ENCODE data around the gene PGAM1. TPM values are rescaled to one million over a fixed set of nuclear protein-coding genes. Genes with fewer than 3 reads are reported as not detected.
"Not testable (repeated sequence)": the region's sequence is repeated elsewhere in the genome, so short reads cannot be mapped to it uniquely, and the experiment has no call there.

PGAM1 gene
- total and polyA plus RNA-seq, 7 donors = 36.2 to 186 (median 47.2) TPM

GRCh38 chr10:97468162-97468561 is 42.2 kb downstream of the PGAM1 start:
- no peak for DNase-seq
- Histone ChIP-seq H3K27ac (no peak overlapping the region), H3K27me3 (ENCODE audit: insufficient read depth in 3 of 3, low read length in 2 of 3) (no peaks in the 10 kb centered on the region), H3K4me3 (no peak overlapping the region), H3K9me3 (no peaks in the 10 kb centered on the region), H3K36me3 (ENCODE audit: insufficient read depth in 1 of 2, low read depth in 1 of 2) (peaks cover 32 to 97% of the 10 kb centered on the region in 2 donors), H3K4me1 (peaks cover 7% of the 10 kb centered on the region)
- no peak for TF ChIP-seq CTCF (IDR thresholded peaks at IDR 0.05)
- ATAC-seq = no peak
- 58 to 76% (median 60%) methylated on average over 3 of the region's 3 CpGs for WGBS, 3 donors
- intact Hi-C loops (cut with DNase I) = loop anchor here in 1 of 2 donors (5.0 kb wide), 2 partner anchors 84 to 144 kb away; no protein-coding TSS in a partner anchor

GRCh38 chr10:97468781-97469180 is 42.8 kb downstream of the PGAM1 start:
- H3K9me3 ChIP-seq; H3K27me3 ChIP-seq (ENCODE audit: insufficient read depth in 3 of 3, low read length in 2 of 3); H3K4me3 ChIP-seq; H3K4me1 ChIP-seq; ATAC-seq; DNase-seq; H3K27ac ChIP-seq: not testable (repeated sequence)
- H3K36me3 ChIP-seq (ENCODE audit: insufficient read depth in 1 of 2, low read depth in 1 of 2) = peaks cover 29 to 99% of the 10 kb centered on the region in 2 donors
- WGBS, 3 donors = 91 to 95% (median 92%) methylated on average over 12 of the region's 12 CpGs
- intact Hi-C loops (cut with DNase I) = loop anchor here in 1 of 2 donors (5.0 kb wide), 2 partner anchors 84 to 144 kb away; no protein-coding TSS in a partner anchor

GRCh38 chr10:97474918-97475317 is 48.9 kb downstream of the PGAM1 start:
- ATAC-seq (no peak), DNase-seq (no peak)
- no peaks in the 10 kb centered on the region for H3K4me1 ChIP-seq
- no peaks in the 10 kb centered on the region for H3K27me3 ChIP-seq (ENCODE audit: insufficient read depth in 3 of 3, low read length in 2 of 3)
- no peak overlapping the region for H3K4me3 ChIP-seq
- TF ChIP-seq CTCF (IDR thresholded peaks at IDR 0.05) = no peak
- no peaks in the 10 kb centered on the region for H3K9me3 ChIP-seq
- WGBS, 3 donors = 96 to 98% (median 98%) methylated on average over 4 of the region's 4 CpGs
- intact Hi-C loops (cut with DNase I) = no loop called here
- H3K27ac ChIP-seq = no peak overlapping the region
- H3K36me3 ChIP-seq (ENCODE audit: insufficient read depth in 1 of 2, low read depth in 1 of 2) = peaks cover 12 to 100% of the 10 kb centered on the region in 2 donors

- H3K9me3 ChIP-seq = no peaks in the 10 kb centered on the region
- H3K36me3 ChIP-seq (ENCODE audit: insufficient read depth in 1 of 2, low read depth in 1 of 2) = peaks cover 12 to 100% of the 10 kb centered on the region in 2 donors
- no peaks in the 10 kb centered on the region for H3K27me3 ChIP-seq (ENCODE audit: insufficient read depth in 3 of 3, low read length in 2 of 3)
- intact Hi-C loops (cut with DNase I) = no loop called here
- no peak for DNase-seq
- WGBS, 3 donors = 61 to 79% (median 68%) methylated on average over 2 of the region's 2 CpGs
- no peaks in the 10 kb centered on the region for H3K4me1 ChIP-seq
- peak; percentile 28 to 69 (median 42) for ATAC-seq
- no peak overlapping the region for H3K4me3 ChIP-seq
- H3K27ac ChIP-seq = no peak overlapping the region
- no peak for TF ChIP-seq CTCF (IDR thresholded peaks at IDR 0.05)
Measured at GRCh38 chr10:97475936-97476594, 50.1 kb downstream of the PGAM1 start.

- H3K4me3 ChIP-seq; H3K27ac ChIP-seq; DNase-seq; intact Hi-C loops (cut with DNase I); H3K4me1 ChIP-seq; ATAC-seq; H3K27me3 ChIP-seq (ENCODE audit: insufficient read depth in 3 of 3, low read length in 2 of 3); H3K9me3 ChIP-seq: not testable (repeated sequence)
- 87 to 93% (median 87%) methylated on average over 4 of the region's 4 CpGs for WGBS, 3 donors
- H3K36me3 ChIP-seq (ENCODE audit: insufficient read depth in 1 of 2, low read depth in 1 of 2) = peaks cover 12 to 85% of the 10 kb centered on the region in 2 donors
Measured at GRCh38 chr10:97479410-97479809, 53.4 kb downstream of the PGAM1 start.
